ENCODE measurements around the gene PID1.
"Not testable (repeated sequence)": the region's sequence is repeated elsewhere in the genome, so short reads cannot be mapped to it uniquely, and the experiment has no call there.

Gene PID1

DNA sequence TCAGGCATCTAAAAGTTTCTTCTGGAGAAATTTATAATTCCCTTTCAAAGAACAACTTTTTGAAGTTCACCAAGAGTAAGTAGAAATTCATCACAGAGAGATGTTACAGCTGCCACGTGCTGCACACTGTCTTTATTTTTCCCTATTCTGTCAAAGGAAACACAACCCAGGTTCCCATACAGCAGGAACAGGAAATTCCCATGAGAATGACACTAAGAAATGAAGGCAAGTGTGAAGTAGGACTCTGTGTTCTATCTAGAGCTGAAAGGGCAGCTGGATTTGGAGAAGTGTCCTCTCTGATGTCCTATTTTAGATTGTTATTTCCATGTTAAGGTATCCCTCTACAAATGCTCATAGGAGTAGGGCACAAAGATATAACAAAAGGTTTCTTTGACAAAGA is 58.8 kb downstream of the PID1 start:
- no peak for DNase-seq (ENCODE audit: low read depth)

DNA sequence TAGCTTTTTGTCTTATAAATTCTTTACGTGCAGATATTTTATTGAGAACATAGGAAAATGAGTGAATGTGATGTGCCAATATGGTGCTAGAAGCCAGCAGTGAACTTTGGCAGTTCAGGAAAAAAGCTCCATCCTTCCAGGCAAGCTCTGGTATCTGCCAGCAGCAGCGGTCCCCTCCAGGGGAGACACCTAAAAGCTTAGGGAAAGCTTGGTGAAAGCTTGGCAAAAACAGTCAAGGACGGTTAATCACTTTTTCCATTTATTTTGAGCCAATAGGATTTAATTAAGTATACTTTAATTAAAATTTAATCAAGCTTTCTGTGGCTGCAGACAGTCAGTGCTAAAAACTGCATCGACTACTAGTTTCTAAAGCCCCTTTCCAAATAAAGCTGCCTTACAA is 60.4 kb downstream of the PID1 start:
- no peak for DNase-seq (ENCODE audit: low read depth)

- DNase-seq (ENCODE audit: low read depth) = no peak
Measured at GRCh38 chr2:229206548-229206947, 64.5 kb downstream of the PID1 start.

DNA sequence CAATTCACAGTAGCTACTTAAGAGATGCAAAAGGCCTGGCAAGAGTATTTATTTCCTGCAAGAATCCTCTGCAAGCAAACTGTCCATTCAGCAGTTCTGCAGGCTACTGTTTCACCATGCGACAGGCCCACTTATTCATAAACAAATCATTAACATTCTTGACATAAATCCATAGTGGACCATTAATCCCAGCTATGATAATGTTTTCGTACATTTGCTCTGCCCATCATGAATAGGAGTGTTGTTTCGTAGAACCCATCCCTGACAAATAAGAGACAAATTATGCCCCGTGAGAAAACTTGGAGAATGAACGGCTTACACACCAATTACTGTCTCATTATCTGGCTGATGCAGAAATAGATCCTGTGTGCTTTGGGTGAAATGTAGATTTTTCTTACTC is 65.4 kb downstream of the PID1 start:
- no peak for DNase-seq (ENCODE audit: low read depth)

GRCh38 chr2:229202646-229203045 is 68.4 kb downstream of the PID1 start:
- DNase-seq (ENCODE audit: low read depth) = no peak

DNA sequence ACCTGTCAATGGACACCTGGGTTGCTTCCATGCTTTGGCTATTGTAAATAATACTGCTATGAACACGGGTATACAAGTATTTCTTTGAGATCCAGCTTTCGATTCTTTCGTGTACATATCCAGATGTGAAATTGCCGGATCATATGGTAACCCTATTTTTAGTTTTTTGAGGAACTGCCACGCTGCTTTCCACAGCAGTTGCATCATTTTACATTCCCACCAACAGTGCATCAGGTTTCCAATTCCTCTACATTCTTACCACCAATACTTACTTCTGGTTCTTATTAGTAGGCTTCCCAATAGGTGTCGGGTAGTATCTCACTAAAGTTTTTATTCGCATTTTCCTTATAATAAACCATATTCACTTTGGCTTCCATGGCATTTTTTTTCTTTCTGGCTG is 69.6 kb downstream of the PID1 start:
- DNase-seq (ENCODE audit: low read depth) = no peak

GRCh38 chr2:229199267-229199666 is 71.8 kb downstream of the PID1 start:
- DNase-seq (ENCODE audit: low read depth) = no peak

DNA sequence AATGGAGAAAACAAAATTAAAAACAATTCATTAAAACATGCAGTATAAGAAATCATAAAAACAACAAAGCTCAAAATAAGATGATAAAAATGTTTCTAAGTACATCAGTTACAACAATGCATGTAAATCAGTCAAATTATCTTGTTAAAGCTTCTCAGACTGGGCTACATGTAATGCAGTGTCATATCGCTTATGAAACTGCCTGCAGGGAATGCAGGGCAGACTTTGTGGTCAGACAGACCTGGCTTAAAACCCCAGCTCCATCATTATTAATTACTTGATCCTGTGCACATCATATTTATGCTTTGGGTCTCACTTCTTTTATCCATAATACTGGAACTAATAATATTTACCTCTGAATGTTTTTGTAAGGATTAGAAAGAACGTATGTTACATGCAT is 74.6 kb downstream of the PID1 start:
- no peak for DNase-seq (ENCODE audit: low read depth)

GRCh38 chr2:229195346-229195947 is 75.6 kb downstream of the PID1 start:
- no peak for DNase-seq (ENCODE audit: low read depth)

DNA sequence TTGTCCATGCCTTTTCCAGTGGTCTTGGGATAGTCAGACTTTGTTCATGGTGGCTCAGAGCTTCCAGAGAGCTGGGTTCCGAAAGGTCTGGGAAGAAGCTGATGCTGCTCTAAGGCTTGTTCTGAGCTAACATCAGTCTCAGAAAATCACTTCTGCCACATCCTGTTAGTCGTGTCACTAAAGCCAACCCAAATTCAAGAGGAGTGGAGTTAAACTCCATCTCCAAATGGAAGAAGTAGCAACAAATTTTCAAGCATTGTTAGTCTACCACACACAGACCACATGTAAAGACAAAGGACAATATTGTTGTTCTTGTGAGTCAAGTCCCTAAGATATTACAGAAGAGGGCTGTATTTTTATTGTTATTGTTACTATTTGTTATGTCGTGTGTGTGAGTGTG is 77.8 kb downstream of the PID1 start:
- no peak for DNase-seq (ENCODE audit: low read depth)

DNA sequence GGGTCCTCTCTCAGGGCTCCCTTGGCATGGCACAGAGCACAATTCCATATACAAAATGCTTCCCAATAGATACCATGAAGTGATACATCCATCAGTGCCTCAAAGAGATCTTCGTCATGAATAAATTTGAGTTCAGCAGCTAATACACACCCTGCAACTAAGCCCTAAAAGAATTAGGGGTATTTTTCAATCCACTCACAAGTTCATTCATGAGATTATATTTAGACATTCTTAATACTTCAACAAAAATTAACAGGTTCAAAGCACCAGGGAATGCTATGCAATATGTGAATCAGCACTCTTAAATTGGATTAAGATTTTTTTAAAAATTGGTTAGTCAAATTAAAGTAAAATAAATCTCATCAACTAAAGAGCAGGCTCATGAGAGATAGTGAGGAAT is 79.7 kb downstream of the PID1 start:
- no peak for DNase-seq (ENCODE audit: low read depth)

GRCh38 chr2:229187123-229187522 is 84.0 kb downstream of the PID1 start:
- DNase-seq (ENCODE audit: low read depth) = not testable (repeated sequence)

- no peak for DNase-seq (ENCODE audit: low read depth)
Measured at GRCh38 chr2:229181641-229182040, 89.4 kb downstream of the PID1 start.

GRCh38 chr2:229180658-229181057 is 90.4 kb downstream of the PID1 start:
- DNase-seq (ENCODE audit: low read depth) = no peak

- DNase-seq (ENCODE audit: low read depth) = no peak
Measured at GRCh38 chr2:229179628-229180027, 91.5 kb downstream of the PID1 start.

GRCh38 chr2:229178706-229179105 is 92.4 kb downstream of the PID1 start:
- DNase-seq (ENCODE audit: low read depth) = no peak

- DNase-seq (ENCODE audit: low read depth) = no peak
Measured at GRCh38 chr2:229178117-229178516, 93.0 kb downstream of the PID1 start.

DNA sequence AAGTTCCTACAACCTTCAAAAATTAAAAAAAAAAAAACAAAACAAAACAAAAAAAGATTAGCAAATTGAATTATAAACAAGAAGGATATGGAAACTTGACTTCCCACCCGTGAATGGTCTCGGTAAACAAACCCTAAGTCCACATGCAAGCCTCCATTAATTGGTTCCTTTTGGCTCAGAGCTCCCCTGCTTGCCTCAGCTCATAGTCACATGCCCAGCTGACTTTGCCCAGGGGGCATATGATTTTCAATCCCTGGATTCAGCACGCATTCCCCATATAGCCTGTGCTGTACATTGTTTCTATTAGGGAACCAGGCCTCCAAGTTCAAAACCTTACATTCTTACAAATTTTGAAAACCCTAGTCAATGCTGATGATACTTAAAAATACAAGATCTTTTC is 95.0 kb downstream of the PID1 start:
- DNase-seq (ENCODE audit: low read depth) = no peak

GRCh38 chr2:229175497-229175863 is 95.6 kb downstream of the PID1 start:
- no peak for DNase-seq (ENCODE audit: low read depth)

DNA sequence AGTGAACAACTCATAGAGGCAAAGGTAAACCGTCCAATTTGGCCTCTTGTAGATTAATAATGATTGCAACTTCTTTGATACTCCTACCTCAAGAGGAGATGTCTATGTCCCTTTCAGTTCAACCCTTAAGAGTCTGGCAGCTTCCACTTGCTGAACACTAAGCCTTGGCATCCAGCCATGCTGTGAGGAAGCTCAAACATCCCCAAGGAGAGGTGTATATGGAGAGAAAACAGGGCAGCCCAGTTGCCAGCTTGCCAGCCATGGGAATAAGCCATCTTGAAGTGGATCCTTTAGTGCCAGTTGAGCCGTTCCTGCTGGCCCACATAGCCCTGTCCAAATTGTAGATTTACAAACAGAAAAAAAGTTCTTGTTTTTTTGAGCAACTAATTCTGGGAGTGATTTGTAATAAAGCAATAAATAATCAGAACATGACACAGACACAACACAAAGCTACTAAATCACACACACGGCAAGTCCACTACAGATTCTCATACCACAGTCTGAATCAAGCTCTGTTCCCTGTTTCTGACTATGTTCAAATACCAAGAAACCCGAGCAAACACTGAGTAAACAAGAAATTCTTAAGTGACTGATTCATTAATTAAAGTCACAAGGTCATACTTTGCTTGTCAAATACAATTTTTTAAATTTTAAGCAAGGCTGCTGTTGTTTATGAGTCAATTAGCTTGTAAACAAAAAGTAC is 96.1 kb downstream of the PID1 start:
- DNase-seq (ENCODE audit: low read depth) = no peak

GRCh38 chr2:229173825-229174359 is 97.2 kb downstream of the PID1 start:
- DNase-seq (ENCODE audit: low read depth) = no peak

DNA sequence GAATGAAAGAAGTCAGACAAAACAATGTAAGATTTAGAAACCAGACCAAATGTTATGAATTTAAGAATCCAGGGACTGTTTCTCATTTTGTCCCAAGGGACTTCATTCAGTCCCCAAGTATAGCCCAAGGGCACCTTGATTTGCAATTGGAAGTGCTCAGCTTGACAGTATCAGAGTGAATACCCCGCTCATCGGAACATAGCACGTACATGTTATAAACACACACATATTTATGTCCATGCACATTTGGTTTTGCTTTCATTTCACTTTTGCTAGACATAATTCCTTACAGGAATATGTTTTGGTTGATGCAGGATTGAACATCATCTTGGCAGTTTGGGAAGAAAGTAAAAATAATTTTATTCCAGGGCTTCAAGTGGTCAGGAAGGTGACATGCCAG is 100.2 kb downstream of the PID1 start:
- no peak for DNase-seq (ENCODE audit: low read depth)

DNA sequence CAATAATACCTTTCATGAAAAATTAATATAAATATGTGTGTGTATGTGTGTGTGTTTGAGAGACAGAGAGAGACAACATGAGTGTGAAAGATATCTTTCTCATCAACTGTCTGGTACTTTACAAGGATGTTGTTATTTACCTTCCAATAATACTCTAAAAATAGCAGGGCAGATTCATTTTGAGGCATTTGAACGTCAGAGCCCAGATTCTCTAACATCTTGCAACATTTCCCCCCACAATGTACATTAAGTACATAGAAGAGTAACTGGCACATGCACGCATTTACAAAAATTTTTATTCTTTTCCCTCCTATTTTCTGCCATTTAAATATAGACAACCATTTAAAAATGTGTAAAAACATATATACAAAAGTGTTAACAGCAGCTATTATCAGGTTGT is 100.9 kb downstream of the PID1 start:
- no peak for DNase-seq (ENCODE audit: low read depth)

DNA sequence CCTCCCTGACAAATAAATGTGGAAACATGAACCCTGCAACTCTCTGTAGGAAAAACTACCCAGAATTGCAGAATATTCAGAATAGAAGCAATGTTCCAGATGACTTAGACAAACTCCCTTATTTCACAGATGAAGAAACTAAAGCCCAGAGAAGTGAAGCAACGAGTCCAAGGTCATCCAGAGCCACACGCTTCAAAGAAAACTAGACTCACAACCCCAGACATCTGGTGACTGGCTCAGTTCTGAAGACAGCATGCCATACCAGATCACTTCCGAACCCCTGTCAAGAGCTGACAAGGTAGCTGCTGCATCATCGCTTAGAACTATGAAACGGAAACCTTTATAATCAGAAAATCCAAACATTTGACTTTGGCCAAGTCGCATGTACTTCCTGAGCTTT is 101.3 kb downstream of the PID1 start:
- DNase-seq (ENCODE audit: low read depth) = no peak
